ENCODE measurements around the gene MRPL23.

The MRPL23 gene

GRCh38 chr11:1946812-1947484, at the start of gene MRPL23:
Gene MRPL23, plus strand, starts transcription at chr11:1947332. Its CDS starts 31 bp downstream, at chr11:1947363.
- FAIRE-seq: peak; percentile 55

DNA sequence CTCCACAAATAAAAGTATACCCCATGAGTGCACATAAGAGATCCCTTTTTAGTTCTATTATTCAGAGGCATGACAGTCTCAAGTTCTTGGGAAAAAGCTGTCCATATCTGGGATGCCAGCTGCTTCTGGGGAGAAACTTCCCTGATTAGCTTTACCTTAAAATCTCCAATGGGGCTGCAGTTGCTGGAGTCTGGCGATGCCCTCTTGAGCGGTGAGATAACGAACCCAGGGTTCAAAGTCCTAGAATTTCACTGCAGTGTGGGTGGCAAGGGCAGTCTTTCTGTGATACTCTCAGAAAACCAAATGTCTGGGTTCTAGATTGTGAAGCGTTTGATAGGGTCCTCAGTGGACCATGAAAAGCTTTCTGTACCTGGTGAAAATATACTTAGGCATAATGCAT, 48.0 kb upstream of the MRPL23 start:
- DNase-seq (ENCODE audit: low spot score): no peak
- FAIRE-seq: no peak

More at GRCh38 chr11:1946812-1947484, at the start of gene MRPL23:
- no peak for DNase-seq (ENCODE audit: low spot score)

- no peak for DNase-seq (ENCODE audit: low spot score)
- FAIRE-seq: no peak
Observed at GRCh38 chr11:1899686-1900085, 47.4 kb upstream of the MRPL23 start.

DNA sequence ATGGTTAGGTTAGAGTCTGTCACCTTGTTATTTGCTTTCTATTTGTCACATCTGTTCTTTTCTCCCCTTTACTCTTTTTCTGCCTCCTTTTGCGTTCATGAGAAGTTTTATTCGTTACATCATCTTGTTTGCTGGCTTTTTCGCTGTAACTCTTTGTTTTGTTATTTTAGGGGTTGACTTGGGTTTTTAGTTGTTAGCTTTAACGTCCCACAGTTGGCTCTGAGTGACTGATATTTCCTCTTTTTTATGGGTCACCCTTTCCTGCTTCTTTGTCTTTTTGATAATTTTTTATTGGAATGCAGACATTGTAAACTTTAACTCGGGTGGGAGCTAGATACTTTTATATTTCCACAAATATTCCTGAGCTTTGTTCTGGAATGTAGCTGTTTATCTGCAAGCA, 41.0 kb upstream of the MRPL23 start:
- DNase-seq (ENCODE audit: low spot score) (no peak), FAIRE-seq (no peak)

GRCh38 chr11:1906611-1907423, 40.3 kb upstream of the MRPL23 start:
- no peak for DNase-seq (ENCODE audit: low spot score)
- no peak for FAIRE-seq

DNA sequence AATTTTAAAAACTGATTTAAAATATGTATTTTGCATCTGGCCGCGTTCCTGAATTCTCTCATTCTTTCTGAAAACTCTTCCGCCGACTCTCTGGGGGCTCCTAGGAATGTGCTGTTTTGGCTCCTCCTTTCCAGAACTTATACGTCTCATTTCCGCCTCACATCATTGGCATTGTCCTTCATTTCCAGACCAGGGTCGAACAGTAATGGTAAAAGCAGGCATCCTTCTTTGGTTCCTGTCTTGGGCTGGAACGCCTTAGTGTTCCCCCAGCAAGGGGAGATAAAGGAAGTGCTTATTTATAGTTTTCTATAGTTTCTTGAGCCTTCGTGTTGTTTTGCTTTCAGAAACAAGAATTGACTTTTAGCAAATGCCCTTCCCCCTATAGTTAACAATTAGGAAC, 38.5 kb upstream of the MRPL23 start:
- DNase-seq (ENCODE audit: low spot score) (no peak), FAIRE-seq (no peak)

DNA sequence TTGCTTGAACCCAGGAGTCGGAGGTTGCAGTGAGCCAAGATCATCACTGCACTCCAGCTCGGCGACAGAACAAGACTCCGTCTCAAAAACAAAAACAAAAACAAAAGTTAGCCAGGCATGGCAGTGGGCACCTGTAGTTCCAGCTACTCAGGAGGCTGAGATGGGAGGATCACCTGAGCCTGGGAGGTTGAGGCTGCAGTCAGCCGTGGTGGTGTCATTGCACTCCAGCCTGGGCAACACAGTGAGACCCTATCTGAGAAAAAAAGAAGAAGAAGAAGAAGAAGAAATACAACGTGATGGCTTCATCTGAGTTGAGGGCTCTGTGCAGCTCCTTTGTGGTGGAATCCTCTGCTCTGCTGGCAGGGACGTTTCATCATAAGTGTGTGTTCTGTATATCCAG, 37.6 kb upstream of the MRPL23 start:
- no peak for DNase-seq (ENCODE audit: low spot score)
- FAIRE-seq: no peak

- DNase-seq (ENCODE audit: low spot score) (no peak), FAIRE-seq (no peak)
Observed at GRCh38 chr11:1912289-1912878, 34.7 kb upstream of the MRPL23 start.

- FAIRE-seq: no peak
- no peak for DNase-seq (ENCODE audit: low spot score)
Observed at GRCh38 chr11:1913271-1914060, 33.7 kb upstream of the MRPL23 start.

DNA sequence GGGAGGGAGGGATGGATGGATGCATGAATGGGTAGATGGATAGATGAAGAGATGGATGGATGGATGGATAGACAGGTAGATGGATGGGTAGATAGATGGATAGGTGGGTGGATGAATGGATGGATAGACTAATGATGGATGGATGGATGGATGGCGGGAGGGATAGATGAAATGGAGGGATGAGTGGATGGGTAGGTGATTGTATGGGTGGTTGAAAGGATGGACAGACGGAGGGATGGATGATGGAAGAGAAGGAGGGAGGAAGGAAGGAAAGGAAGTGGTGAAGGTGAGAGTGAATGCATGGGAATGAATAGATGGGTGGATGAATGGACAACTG, 31.4 kb upstream of the MRPL23 start:
- no peak for FAIRE-seq

GRCh38 chr11:1916132-1916985, 30.8 kb upstream of the MRPL23 start:
- no peak for FAIRE-seq
- no peak for DNase-seq (ENCODE audit: low spot score)

More for the DNA sequence above, 31.4 kb upstream of the MRPL23 start:
- DNase-seq (ENCODE audit: low spot score): no peak

GRCh38 chr11:1916986-1917522, 30.1 kb upstream of the MRPL23 start:
- DNase-seq (ENCODE audit: low spot score) (no peak), FAIRE-seq (no peak)

DNA sequence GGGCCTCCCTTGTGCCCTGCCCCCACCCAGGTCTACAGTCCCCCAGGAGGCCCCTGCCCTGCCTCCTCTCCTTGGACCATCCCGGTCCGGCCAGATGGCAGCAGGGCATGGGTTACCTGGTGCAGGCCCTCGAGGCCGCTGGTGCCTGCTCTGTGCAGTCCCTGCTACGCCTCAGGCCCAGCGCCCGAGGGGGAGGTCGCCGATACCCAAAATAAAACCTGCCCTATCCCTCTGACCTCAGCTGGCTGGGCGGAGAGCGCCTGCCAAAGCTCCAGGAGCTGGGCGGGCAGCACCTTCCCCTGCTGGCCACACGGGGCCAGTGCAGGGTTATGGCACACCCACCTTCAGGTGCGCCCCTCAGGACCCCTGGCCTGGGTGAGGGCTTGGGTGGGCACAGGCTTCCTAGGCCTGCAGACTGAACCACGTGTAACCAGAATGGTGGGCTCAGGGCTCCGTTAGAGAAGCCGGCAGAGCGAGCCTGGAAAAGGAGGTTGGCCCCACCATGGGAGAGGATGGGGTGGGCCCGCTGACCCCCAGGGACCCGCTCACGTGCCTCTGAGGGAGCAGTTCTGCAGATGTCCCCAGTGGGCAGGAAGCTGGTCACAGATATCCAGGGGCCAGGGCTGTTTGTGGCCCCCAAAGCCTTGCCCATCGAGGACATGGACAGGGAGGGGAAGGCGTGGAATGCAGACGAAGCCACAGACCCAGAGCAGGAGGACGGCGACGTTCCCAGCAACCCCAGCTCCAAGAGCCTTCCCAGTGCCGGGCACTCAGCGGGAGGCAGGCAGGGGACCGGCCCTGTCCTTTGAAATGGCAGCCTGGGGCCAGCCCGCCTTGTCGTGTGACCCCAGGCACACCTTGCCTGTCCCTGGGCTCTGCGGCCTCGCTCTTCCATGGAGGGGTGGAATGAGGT, 29.4 kb upstream of the MRPL23 start:
- no peak for FAIRE-seq
- DNase-seq (ENCODE audit: low spot score): no peak

- FAIRE-seq (no peak), DNase-seq (ENCODE audit: low spot score) (no peak)
Observed at GRCh38 chr11:1918436-1919315, 28.5 kb upstream of the MRPL23 start.

DNA sequence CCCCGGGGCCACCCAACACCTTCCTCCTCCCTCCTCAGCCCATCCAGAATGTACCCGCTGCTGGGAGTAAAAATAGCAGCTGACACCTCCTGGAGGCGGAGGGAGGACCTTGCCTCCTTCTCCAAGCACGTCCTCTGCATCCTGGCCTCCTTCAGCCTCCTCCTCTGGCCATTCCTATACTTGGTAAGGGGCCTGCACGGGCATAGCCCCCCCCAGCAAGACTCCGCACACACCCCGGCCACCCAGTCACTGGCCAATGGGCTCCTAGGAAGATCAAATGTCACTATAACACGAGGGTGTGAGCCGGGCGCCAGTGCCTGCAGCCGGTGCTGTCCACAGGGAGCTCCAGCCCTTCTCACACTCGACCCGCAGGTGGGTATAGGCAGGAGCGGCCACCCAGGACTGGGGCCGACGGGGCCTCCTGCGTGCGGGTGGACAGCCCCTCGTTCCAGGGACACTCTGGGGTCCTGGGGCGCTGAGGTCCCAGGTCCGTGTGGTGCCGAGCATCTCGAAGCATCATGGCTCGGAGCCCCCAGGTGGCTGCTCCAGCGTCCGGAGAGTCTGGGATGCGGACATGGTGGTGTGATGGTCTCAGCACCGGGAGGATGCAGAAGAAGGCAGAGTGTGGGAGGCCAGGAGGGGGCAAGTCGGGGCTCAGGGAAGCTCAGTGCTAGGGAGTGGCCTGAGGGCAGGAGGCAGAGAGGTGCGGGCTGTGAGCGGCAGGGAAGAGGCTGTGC, 27.6 kb upstream of the MRPL23 start, which contains the start of gene TNNT3:
TNNT3 (plus strand) TSS at position 313 of the 737 bp plus-strand sequence. CDS start 3,172 bp downstream, outside the sequence.
- DNase-seq (ENCODE audit: low spot score) (no peak), FAIRE-seq (no peak)

- FAIRE-seq (no peak), DNase-seq (ENCODE audit: low spot score) (no peak)
Observed at GRCh38 chr11:1920128-1920908, 26.8 kb upstream of the MRPL23 start.
